HG03575 (cell line): ENCODE data around the gene MEMO1.
"Not testable (repeated sequence)": the region's sequence is repeated elsewhere in the genome, so short reads cannot be mapped to it uniquely, and the experiment has no call there.

ENCODE experiments used
- ATAC-seq: cut with Tn5 transposase; IDR thresholded peaks from one replicate; pipeline ENCODE4 v1.9.1; 2021; ENCODE audit not compliant: unreplicated experiment, insufficient number of reproducible peaks, low FRiP score; ENCODE audit errors: extremely low read depth

Gene MEMO1

DNA sequence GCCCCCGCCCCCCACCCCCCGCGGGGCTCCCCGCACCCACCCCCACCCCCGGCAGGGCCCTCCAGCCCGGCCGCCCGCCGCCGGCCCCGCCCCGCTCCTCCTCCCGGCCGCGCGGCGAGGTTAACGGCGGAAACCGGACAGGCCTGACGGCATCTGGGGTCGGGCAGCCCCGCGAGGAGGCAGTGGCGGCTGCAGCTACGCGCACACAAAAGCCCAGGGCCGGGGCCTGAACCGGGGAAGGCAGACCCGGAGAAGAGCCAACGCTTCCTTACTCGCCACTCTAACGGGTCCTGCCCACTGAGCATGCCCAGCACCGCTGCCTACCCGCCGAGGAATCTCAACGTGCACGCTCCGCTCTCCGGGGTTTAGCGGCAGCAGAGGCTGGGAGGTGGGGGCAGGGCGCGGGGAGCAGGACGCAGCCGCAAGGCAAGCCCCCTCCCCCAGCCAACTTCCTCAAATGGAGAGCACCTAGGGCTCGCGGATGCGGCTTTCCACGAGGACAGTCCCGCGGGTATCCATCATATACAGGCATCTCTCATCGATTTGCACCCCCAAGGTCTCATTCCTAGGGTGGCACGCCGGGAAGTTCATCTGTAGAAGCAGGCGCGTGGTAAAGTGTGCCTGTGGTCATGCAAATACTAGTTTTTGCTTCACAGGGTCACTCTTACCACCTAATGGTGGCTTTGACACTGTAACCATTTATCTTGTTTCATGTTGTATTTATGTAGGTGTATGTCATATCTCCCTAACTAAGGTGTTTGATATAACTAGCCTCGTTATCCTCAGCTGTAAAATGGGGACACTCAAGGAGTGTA, at the start of gene MEMO1:
MEMO1 (minus strand) TSS at position 339 of the 815 bp plus-strand sequence. CDS start 761 bp downstream, outside the sequence.
- peak; percentile 34 for ATAC-seq

DNA sequence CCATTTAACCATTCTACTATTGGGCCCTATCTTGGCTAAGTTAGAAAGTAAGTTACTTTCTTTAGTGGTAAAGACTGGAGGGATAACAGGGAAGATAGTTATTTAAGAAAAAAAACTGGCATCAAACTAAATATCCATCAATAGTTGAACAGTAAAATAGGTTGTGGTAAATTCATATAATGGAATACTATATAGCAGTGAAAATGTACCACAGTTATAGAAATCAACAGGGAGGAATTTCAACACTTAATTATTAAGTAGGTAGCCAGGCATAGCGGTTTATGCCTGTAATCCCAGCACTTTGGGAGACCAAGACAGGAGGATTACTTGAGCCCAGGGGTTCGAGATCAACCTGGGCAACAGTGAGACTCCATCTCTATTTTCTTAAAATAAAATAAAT, 49.5 kb upstream of the MEMO1 start:
- ATAC-seq: no peak

- no peak for ATAC-seq
Measured at GRCh38 chr2:32058130-32058529, 47.3 kb upstream of the MEMO1 start.

- ATAC-seq: not testable (repeated sequence)
Measured at GRCh38 chr2:32054583-32054982, 43.8 kb upstream of the MEMO1 start.

GRCh38 chr2:32051836-32052439, 41.1 kb upstream of the MEMO1 start:
- no peak for ATAC-seq

DNA sequence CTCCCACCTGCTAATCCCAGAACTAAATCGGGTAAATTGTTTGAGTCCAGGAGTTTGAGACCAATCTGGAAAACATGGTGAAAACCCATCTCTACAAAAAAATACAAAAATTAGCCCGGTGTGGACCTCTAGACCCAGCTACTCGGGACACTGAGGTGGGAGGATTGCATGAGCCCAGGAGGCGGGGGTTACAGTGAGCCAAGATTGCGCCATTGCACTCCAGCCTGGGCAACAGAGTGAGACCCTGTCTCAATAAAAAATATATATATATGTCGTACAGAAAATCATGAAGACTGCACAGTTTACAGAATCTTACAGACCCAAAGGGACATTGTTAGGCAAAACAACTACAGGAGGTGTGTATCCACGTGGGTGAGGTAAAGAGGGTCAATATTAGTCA, 32.8 kb upstream of the MEMO1 start:
- no peak for ATAC-seq

DNA sequence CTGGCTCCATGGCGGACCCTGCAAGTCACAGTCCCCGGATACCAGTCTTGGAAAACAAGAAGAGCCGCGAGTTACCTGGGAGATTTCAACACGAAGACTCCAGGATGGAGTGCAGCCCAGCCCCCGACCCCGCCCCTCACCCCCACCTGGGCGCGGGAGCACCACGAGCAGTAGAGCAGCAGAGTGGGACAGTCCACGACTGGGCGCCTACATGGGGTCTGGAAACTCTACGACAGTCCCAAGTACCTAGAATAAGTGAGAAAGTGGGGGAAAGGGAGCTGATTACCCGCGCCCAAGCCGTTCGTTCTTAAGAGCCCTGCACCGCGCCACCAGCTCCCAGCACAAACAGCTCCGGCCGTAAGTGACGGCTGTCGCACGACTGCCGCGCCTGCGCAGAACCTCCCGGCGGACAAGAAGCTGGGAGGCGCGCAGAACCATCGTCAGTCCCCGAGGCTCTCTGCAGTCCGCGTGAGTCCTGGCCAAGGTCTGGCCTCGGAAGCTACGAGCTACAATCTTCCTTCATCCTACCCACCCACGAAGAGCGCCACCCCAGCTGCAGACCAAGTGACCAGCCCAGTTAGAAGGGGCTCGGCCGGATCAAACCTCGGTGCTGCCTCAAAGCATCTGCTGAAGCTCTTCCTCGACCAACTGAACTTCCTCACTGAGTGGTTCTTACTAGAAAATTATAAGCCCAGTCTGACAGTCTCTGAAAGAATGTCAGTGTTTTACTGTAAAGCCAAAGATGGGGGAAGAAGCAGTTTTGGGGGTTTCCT, 28.8 kb upstream of the MEMO1 start, which contains the start of gene DPY30:
DPY30 (minus strand) TSS at position 359 of the 773 bp plus-strand sequence; CDS start at position 10, 349 bp downstream.
- ATAC-seq: no peak

DNA sequence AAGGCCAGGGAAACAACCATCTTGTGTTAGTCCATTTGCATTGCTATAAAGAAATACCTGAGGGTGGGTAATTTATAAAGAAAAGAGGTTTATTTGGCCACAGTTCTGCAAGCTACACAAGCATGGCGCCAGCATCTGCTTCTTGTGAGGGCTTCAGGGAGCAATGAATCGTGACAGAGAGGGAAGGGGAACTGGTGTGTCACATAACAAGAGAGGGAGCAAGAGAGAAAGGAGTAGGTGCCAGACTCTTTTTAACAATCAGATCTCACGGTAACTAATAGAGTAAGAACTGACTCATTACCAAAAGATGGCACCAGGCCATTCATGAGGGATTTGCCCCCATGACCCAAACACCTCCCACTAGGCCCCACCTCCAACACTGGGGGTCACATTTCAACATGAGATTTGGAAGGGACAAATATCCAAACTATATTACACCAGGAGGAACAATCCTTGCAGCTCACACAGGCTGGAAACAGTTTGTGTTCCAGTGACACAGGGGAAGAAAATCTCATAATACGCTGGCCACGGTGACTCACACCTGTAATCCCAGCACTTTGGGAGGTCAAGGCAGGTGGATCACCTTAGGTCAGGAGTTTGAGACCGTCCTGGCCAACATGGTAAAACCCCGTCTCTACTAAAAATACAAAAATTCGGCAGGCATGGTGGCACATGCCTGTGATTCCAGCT, 23.5 kb upstream of the MEMO1 start:
- ATAC-seq: not testable (repeated sequence)

- not testable (repeated sequence) for ATAC-seq
Measured at GRCh38 chr2:32018789-32019482, 8.1 kb upstream of the MEMO1 start.

DNA sequence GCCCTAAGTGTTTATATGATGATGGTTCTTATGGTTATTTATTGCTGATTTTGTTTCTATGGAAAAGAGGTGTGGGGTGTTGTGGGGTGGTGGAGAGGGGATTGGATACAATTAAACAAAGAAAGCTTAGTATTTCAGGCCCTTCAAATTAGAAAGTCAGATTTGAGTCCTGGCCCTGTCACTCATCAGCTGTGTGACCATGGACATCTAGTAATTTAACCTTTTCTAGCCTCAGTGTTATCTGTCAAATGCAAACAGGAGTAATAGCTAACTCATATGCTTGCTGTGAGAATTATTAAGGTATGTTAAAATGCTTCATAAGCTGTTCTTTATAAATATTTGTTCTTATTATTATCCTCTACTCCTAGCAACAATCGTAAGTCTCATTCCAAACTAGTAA, 2.1 kb upstream of the MEMO1 start:
- ATAC-seq: no peak

DNA sequence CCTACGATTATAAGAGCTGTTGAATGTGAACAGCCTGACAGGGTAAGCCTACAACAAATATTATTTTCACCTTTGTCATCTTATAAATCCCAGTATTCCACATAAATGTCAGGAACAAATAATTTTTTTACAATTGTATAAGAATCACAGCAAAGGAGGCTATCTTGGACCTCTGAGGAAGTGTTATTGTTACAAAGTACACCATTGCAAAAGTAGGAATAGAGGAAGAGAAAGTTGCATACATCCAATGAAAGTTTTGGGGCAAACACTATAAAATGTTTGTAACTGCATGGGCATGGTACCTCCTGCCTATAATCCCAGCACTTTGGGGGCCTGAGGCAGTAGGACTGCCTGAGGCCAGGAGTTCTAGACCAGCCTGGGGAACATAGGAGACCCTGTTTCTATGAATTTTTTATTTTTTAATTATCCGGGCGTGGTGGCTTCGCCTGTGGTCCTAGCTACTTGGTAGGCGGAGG, 715 bp upstream of the MEMO1 start:
- no peak for ATAC-seq

GRCh38 chr2:32010280-32010669, 533 bp downstream of the MEMO1 start:
- ATAC-seq: not testable (repeated sequence)

- ATAC-seq: no peak
Measured at GRCh38 chr2:32009516-32010256, 1.1 kb downstream of the MEMO1 start.

DNA sequence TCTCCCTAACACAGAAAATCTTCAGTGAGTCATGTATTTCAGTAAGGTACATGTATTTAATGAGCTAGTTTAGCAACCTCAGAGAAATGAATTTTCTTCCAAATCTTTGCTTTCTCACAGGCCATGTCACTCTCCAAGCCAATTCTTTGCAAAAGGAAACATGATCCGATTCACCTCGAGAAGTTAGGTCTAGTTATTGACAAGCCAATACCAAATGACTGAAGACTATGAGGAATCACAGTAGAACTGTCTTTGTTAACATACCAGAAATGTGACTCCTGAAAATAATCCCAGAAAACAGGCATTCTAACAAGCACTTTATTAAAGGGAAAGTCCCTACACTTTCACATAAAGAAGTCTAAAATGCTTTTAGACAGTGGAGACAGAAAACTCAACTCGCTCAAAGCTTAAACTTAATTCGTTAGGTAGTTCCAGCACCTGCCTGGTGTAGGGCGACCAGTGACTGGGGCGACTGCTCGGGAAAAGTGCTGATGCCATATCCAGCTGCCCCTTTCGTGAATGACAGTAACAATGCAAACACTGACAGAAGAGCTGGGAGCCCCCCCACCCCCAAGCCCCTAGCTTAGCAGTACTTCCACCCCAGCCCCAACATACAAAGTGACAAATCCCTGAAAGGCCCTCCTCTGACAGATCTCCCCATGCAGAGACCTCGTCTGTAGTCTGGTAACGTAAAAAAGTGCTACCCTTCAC, 1.8 kb downstream of the MEMO1 start:
- ATAC-seq: no peak

- ATAC-seq: no peak
Measured at GRCh38 chr2:32007121-32007391, 3.8 kb downstream of the MEMO1 start.

DNA sequence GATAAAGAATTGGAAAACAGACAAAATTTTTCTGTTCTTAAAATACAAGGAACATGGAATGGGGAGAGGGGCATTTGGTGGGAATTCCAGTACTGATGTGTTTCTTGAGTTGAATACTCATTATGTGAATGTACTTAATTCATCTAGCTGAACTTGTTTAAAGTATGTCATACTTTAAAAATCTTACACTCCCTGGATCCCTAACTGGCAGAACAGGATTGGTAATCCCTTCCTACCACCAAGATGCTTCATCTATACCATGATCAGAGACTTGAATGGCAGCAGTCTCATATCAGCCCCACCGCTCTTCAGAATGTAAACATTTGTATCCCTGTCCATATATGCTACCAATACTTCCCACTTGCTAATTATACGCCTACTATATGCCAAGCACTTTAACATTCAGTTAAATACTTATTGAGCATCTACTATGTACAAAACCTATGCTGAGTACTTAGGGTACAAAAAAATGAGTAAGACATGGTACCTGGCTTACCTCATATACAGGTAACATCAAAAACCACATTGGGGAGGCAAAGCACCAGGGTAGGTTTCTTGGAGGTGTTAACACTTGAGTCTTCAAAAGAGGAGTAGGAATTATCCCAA, 5.3 kb downstream of the MEMO1 start:
- ATAC-seq: no peak

- no peak for ATAC-seq
Measured at GRCh38 chr2:32003791-32004190, 7.0 kb downstream of the MEMO1 start.
